B cell (primary cell): ENCODE results near the gene ASIP.

Experiments used
- EZH2 ChIP-seq: IDR thresholded peaks from 2 replicates; pipeline ENCODE4 v1.6.1; 2012; ENCODE audit warnings: borderline replicate concordance, low read depth, mild to moderate bottlenecking, moderate library complexity, low read length; ENCODE audit not compliant: insufficient read depth, poor library complexity, severe bottlenecking
- TF ChIP-seq, protein P1 (sequence below): fragments of 200-600 bp; IDR thresholded peaks from one replicate; pipeline ENCODE4 v1.8.0; 2022; ENCODE audit warnings: antibody characterized with exemption, mild to moderate bottlenecking

DNA sequence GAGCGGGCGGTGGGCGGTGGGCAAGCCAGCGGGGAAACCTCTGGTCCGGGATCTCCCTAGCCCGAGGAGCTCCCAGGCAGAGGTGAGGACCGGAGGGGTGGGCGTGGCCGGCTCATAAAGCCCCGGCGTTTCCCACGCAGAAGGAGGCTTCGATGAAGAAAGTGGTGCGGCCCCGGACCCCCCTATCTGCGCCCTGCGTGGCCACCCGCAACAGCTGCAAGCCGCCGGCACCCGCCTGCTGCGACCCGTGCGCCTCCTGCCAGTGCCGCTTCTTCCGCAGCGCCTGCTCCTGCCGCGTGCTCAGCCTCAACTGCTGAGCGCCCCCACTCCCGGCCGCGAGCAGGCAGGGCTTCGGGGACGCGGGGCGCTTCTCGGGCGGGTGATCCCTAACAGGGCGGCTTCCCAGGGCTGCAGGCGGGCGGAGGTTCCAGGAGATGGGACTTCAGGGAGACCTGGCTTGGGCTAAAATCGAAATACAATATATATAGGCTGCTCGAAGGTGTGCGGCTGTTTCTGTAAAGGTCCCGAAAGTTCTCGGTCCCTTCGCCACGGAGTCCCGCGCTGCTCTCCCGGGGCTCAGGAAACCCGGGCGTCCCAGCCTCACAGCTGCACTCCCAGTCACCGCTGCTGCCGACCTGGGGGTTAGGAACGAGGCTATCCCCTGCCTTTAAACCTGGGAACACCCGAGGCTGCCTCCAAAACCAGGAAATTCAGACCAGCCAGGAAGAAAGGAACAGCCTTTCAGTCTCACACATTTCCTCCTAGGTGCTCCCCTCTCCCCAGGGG, 27.8 kb downstream of the ASIP start:
- TF ChIP-seq, protein P1, sequence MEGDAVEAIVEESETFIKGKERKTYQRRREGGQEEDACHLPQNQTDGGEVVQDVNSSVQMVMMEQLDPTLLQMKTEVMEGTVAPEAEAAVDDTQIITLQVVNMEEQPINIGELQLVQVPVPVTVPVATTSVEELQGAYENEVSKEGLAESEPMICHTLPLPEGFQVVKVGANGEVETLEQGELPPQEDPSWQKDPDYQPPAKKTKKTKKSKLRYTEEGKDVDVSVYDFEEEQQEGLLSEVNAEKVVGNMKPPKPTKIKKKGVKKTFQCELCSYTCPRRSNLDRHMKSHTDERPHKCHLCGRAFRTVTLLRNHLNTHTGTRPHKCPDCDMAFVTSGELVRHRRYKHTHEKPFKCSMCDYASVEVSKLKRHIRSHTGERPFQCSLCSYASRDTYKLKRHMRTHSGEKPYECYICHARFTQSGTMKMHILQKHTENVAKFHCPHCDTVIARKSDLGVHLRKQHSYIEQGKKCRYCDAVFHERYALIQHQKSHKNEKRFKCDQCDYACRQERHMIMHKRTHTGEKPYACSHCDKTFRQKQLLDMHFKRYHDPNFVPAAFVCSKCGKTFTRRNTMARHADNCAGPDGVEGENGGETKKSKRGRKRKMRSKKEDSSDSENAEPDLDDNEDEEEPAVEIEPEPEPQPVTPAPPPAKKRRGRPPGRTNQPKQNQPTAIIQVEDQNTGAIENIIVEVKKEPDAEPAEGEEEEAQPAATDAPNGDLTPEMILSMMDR = no peak
- no peak for TF ChIP-seq EZH2
